Suprapubic skin (tissue), 3 donors: Measurements from ENCODE around the gene LSP1.

Experiments used
- CTCF ChIP-seq, 2 donors: fragments of 200-600 bp in 1 of 2; fragments of 450-650 bp in 1 of 2; sonication (generic) in 1 of 2; IDR thresholded peaks; one replicate each; pipeline ENCODE4 v1.5.1; 2016 to 2019; ENCODE audit warnings: antibody characterized with exemption in 2 of 2, mild to moderate bottlenecking in 1 of 2, moderate library complexity in 1 of 2
- EP300 ChIP-seq: sonication (generic); formaldehyde crosslinking; IDR thresholded peaks from one replicate; pipeline ENCODE4 v1.6.1; 2017; ENCODE audit warnings: antibody characterized with exemption

GRCh38 chr11:1819074-1819473 is 33.8 kb upstream of the LSP1 start:
- TF ChIP-seq CTCF (IDR thresholded peaks at IDR 0.05) (no peak), EP300 (no peak)
